Fibroblast of mammary gland (primary cell): ENCODE measurements around the gene PHIP.

Experiments used
- DNase-seq: peaks from one replicate; pipeline ENCODE4 v3.0.0-alpha.2; 2010; ENCODE audit warnings: low read depth
- H3K4me3 ChIP-seq: 2 replicates; pipeline ENCODE4 v1.5.1; 2011; ENCODE audit warnings: low read depth, mild to moderate bottlenecking, low read length, moderate library complexity; ENCODE audit not compliant: control insufficient read depth
- TF ChIP-seq, protein P1 (sequence below): conservative IDR thresholded peaks from 2 replicates; pipeline ENCODE4 v1.5.1; 2011; ENCODE audit warnings: low read depth, low read length, inconsistent platforms; ENCODE audit not compliant: control insufficient read depth, insufficient read depth

Gene PHIP

DNA sequence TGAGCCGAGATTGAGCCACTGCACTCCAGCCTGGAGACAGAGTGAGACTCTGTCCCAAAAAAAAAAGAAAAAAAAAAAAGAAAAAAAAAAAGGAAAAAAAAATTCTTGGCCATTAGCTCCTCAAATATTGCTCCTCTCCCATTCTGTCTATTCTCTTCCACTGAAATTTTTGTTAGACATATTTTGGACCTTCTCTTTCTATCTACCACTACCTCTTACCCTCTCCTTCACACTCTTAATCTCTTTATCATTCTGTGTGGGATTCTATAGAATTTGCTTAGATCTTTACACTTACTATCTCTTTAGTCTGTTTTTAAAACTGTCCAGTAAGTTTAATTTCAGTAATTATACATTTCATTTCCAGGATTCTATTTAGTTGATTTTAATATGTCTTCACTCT lies 125.7 kb downstream of the PHIP start:
- TF ChIP-seq, protein P1, sequence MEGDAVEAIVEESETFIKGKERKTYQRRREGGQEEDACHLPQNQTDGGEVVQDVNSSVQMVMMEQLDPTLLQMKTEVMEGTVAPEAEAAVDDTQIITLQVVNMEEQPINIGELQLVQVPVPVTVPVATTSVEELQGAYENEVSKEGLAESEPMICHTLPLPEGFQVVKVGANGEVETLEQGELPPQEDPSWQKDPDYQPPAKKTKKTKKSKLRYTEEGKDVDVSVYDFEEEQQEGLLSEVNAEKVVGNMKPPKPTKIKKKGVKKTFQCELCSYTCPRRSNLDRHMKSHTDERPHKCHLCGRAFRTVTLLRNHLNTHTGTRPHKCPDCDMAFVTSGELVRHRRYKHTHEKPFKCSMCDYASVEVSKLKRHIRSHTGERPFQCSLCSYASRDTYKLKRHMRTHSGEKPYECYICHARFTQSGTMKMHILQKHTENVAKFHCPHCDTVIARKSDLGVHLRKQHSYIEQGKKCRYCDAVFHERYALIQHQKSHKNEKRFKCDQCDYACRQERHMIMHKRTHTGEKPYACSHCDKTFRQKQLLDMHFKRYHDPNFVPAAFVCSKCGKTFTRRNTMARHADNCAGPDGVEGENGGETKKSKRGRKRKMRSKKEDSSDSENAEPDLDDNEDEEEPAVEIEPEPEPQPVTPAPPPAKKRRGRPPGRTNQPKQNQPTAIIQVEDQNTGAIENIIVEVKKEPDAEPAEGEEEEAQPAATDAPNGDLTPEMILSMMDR = no peak

DNA sequence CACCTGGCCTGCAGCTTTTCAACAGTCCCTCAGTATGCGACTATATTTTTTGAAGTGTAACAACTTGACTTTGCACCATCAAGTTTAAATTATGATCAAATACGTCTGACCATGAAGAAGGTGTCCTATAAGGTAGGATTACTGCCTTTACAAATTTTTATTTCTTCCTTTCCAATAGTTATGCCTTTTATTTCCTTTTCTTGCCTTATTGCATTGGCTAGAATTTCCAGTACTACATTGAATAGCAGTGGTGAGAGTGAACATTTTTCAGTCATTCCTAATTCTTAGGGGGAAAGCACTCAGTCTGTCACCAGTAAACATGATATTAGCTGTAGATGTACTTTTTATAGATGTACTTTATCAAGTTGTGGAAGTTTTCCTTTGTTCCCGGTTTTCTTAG lies 129.3 kb downstream of the PHIP start:
- TF ChIP-seq, protein P1 = no peak

More for the DNA sequence above, 125.7 kb downstream of the PHIP start:
- H3K4me3 ChIP-seq = no peak overlapping the region
- no peak for DNase-seq

DNA sequence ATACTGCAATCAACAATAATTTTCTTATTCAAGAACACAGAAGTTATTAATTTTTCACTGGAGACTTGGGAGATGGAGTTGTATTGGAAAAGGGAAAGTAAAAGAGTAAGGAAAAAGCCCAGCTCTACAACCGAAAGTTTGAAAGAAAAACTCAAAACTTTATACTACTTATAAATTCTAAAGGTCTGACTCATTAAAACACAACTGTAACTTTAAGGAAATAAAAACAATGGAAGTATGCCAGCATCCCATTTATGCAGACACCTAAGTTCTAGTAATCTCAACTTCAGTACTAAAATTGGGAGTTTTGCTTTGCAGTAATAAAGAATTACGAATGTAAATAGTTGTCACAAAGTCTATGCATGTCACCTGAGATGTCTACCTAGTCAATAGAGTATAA lies 130.1 kb downstream of the PHIP start:
- peak; percentile 47 for DNase-seq
- H3K4me3 ChIP-seq = no peak overlapping the region
- TF ChIP-seq, protein P1 = no peak

More for the DNA sequence above, 129.3 kb downstream of the PHIP start:
- DNase-seq = no peak
- no peak overlapping the region for H3K4me3 ChIP-seq

DNA sequence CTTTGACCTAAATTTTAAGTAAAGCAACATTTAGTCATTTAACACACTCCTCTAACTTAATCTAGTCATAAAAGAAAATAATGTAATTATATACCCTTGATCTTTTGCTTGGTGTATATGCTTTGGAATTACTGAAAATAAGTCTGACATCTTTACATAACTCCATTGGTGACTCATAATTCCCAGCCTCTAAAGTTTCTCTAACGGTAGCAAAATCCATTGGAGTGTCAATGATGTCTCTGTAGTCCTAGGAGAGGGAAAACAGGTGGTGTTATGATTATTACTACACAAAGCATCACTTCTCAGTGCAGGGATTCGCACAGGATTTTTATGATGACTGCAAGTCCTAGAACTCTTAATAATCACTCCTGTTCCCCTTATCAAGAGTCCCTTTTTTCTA lies 130.5 kb downstream of the PHIP start:
- TF ChIP-seq, protein P1 = no peak
- peak; percentile 8 for DNase-seq

DNA sequence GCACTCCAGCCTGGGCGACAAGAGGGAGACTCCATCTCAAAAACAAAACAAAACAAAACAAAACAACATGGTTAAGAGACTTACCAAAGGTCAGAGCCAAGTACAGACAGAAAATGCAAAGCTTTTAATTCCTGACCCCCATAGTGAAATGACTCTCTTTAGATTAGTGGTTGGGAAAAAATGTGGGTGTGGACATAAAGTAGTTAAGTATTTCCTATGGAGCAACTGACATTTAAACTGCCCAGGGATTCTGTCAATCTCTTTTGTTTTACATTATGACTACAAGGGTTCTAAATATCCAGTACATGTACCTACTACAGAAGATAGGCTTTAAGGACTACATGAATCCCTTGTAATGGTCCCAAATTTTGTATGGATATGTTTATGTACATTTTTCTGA lies 135.6 kb downstream of the PHIP start:
- H3K4me3 ChIP-seq = no peak overlapping the region
- peak; percentile 4 for DNase-seq
- TF ChIP-seq, protein P1 = no peak

More for the DNA sequence above, 130.5 kb downstream of the PHIP start:
- no peak overlapping the region for H3K4me3 ChIP-seq

DNA sequence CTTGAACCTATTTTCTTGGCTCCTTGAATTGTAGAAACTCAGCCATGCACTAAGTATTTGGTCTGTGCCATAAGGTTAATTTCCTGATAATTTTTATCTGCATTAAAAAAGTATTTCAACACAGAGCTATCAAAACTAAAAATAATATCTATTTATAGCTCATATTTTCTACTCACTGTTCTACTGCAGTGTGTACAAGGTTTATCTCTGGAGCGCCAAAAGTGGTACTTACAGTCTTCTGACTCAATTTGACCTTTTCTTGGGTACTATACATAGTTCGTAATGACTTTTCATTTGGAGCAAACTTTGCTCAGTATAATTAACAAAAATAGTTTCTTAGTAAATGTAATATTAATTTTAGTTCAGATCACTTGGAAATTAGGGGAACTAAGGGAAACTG lies 141.5 kb downstream of the PHIP start:
- no peak overlapping the region for H3K4me3 ChIP-seq
- no peak for DNase-seq
- TF ChIP-seq, protein P1 = no peak

DNA sequence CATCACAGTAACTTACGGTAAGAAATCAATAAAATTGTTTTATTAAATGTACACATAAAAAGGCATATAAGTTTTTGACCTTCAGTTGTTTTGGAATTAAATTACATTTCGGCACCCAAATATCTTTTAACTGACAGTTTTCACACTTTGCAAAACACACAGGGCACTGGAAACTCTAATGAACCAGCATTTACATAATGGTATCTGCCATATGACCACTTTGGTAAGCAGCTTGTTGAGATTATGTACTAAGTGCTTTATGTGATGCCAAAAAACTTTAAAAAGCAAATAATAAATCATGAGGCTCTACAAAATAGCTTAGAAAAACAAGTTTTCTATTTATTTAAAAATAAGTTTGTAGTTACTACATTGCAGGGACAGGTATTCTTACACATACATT lies 142.5 kb downstream of the PHIP start:
- TF ChIP-seq, protein P1 = no peak
- no peak overlapping the region for H3K4me3 ChIP-seq
- no peak for DNase-seq
